NCI-H774 (cell line): ENCODE measurements around the gene TLE6.
"Not testable (repeated sequence)": the region's sequence is repeated elsewhere in the genome, so short reads cannot be mapped to it uniquely, and the experiment has no call there.

Source experiments
- DNase-seq: peaks from one replicate; lab custom pipeline; 2025; lab: John Stamatoyannopoulos, UW

The TLE6 gene

GRCh38 chr19:3029065-3029923 is 51.9 kb downstream of the TLE6 start, which contains the start of gene TLE2:
Gene TLE2 (minus strand): TSS chr19:3029280. CDS start chr19:3028904, 376 bp downstream.
- no peak for DNase-seq

DNA sequence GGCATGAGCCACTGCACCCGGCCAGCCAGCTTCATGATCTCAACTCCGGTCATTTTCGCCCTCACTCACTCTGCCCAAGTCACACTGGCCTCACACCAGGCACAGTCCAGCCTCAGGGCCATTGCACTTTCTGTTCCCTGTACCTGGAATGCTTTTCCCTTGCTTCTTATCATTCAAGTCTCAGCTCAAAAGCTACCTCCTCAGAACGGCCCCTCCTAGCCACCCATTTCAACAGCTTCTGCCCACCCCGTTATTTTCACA is 54.2 kb downstream of the TLE6 start:
- no peak for DNase-seq

GRCh38 chr19:3033595-3034405 is 56.4 kb downstream of the TLE6 start:
- no peak for DNase-seq

DNA sequence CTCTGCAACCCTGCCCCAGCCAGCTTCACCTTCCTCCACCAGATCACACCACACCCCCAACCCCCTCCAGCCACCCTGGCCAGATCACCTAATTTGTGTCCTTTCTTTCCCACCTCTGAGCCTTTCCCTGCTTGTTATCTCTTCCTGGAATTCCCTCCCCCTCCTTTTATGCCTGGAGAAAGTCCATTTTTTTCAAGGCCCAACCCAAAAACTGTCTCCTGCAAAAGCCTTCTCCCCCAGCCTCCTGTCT is 57.0 kb downstream of the TLE6 start:
- no peak for DNase-seq

DNA sequence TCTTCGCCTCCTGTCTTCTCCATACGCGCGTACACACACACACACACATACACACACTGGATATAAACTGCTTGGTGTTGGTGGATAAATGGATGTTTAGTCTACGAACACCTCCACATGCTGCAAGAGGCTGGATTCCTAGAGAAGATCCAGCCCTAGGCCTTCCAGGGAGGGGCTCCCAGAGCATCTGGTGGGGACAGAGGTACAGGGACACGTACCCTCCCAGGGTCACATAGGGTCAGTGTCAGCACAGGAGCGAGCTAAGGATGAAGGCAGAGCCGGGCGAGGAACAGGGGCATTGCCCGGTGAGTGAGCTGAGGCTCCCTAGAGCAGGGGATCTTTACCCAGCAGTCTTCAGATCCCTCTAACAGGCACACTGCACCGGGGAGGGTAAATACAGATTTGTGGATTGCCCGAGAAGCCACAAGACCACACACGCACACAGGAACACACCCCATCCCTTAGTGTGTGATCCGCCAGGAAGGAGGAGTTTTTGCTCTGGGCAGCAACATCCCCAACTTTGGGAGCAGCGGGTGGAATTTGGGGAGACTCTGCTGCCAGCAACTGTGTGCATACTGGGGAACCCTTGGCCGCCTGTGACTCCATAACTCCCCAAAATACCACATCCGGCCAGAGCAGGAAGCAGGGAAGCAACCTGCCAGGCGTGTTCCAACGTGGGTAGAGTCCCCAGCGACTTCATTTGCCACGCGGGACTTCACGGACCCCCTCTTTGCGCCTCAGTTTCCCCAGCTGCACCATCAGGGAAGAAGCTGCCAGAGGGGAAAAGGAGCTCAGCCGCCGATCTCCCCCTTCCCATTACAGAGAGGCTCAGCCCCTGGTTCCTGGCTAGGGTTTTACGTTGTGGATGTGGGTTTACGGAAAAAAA is 57.5 kb downstream of the TLE6 start:
- no peak for DNase-seq

DNA sequence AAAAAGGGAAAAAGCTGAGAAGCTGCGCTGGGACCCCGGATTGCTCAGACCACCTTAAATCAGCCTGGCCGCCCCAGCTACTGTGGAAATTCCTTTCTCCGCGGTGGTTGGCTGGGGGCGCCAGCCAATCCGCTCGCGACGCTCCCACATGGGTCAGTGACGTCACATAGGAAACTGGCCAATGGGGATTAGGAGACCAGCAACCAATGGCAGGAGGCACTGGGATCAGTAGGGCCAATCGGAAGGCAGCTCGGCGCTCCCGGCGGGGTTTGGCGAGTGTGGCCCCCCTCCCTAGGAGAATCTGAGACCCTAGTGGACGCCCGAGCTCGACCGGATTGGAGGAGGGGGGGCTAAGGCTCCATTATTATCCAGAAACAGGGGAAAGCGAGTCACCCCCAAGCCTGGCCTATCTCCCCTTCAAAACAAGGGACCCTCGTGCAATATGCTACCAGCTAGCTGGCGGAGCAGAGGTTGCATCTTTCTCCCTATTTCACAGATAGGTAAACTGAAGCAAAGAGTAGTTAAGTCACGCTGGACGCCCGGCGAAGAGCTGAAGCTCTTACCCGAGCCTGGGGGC is 58.3 kb downstream of the TLE6 start:
- peak; percentile 98 for DNase-seq

- peak; percentile 87 for DNase-seq
These were observed 59.0 kb downstream of the TLE6 start for GRCh38 chr19:3036119-3036976.

DNA sequence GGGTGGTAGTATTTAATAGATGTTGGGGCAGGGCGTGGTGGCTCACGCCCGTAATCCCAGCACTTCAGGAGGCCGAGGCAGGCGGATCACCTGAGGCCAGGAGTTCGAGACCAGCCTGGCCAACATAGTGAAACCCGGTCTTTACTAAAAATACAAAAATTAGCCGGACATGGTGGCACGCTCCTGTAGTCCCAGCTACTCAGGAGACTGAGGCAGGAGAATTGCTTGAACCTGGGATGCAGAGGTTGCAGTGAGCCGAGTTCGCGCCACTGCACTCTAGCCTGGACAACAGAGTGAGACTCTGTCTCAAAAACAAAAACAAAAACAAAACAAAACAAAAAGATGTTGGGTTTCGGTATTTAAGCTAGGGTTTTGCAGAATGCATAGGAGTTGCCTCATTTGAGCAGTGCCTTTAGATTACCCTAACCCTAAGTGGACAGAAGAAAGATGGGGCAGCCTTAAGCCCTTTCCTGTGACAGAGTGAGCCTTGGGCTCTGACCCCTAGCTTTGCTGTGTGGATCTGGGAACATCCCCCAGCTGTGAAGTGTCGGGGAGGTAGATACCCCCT is 59.7 kb downstream of the TLE6 start:
- not testable (repeated sequence) for DNase-seq

- DNase-seq = no peak
These were observed 60.9 kb downstream of the TLE6 start for GRCh38 chr19:3038214-3038613.

DNA sequence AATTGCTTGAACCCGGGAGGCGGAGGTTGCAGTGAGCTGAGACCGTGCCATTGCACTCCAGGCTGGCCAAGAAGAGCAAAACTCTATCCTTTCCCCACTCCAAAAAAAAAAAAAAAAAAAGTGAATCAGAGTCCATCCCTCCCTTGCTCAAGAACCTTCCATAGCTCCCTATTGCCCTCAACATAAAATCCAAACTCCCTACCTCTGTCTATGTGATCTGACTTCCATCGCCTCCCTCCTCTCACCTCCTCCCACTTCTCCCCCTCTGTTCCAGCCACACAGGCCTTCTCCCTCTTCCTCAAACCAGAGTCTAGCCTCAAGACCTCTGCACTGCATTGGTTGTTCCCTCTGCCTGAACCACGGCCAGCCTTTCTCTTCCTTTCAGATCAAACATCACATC is 61.8 kb downstream of the TLE6 start:
- DNase-seq = no peak

- DNase-seq = no peak
These were observed 62.3 kb downstream of the TLE6 start for GRCh38 chr19:3039641-3040077.

DNA sequence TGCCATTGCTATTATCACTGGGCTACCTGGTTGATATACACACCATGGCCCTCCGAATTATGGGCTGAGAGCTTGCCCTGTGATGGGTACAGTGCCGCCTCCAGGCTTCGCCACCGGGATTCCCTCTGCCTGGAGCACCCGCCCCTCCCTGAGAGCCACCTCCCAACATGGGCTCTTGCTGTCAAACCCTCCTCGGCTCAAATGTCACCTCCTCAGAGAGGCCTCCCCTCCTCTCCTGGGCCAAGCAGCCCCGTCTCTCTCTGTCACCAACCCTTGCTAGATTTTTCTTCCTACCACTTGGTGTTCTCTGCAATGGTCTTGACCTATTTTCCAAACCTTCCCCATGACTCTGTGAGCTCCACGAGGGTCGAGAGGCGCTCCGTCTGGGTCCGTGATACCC is 64.0 kb downstream of the TLE6 start:
- no peak for DNase-seq

- no peak for DNase-seq
These were observed 64.6 kb downstream of the TLE6 start for GRCh38 chr19:3041761-3042620.

GRCh38 chr19:3042621-3043267 is 65.4 kb downstream of the TLE6 start:
- no peak for DNase-seq
